NCI-H2171 treated with DMSO at 0.1 percent for 48 hours (cell line): ENCODE data around the gene TUBE1.
"Not testable (repeated sequence)": the region's sequence is repeated elsewhere in the genome, so short reads cannot be mapped to it uniquely, and the experiment has no call there.

Experiments used
- DNase-seq: peaks from one replicate; lab custom pipeline; 2025; lab: John Stamatoyannopoulos, UW

TUBE1 gene, protein sequence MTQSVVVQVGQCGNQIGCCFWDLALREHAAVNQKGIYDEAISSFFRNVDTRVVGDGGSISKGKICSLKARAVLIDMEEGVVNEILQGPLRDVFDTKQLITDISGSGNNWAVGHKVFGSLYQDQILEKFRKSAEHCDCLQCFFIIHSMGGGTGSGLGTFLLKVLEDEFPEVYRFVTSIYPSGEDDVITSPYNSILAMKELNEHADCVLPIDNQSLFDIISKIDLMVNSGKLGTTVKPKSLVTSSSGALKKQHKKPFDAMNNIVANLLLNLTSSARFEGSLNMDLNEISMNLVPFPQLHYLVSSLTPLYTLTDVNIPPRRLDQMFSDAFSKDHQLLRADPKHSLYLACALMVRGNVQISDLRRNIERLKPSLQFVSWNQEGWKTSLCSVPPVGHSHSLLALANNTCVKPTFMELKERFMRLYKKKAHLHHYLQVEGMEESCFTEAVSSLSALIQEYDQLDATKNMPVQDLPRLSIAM

GRCh38 chr6:112087136-112087911, at the start of gene TUBE1, which contains the start of gene FAM229B:
TUBE1 (minus strand) TSS chr6:112087482; CDS start chr6:112087434, 48 bp downstream.
FAM229B (plus strand) TSS chr6:112087591; CDS start chr6:112099284, 11,693 bp downstream.
- DNase-seq, result peak; percentile 98

GRCh38 chr6:112130878-112131277, 43.6 kb upstream of the TUBE1 start:
- no peak for DNase-seq

DNA sequence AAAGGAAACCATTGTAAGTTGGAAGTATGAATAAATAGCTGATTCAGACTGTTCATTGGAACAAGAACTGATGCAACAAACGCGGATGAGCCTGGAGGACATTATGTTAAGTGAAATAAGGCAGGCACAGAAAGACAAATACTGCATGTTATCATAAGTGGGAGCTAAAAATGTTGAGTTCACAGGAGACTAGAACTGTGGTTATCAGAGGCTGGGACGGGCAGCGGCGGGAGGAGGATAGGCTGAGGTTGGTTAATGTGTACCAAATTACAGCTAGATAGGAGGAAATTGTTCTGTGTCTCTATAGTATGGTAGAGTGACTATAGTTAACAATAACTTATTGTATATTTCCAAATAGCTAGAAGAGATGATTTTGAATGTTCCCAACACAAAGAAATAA, 40.9 kb upstream of the TUBE1 start:
- no peak for DNase-seq

DNA sequence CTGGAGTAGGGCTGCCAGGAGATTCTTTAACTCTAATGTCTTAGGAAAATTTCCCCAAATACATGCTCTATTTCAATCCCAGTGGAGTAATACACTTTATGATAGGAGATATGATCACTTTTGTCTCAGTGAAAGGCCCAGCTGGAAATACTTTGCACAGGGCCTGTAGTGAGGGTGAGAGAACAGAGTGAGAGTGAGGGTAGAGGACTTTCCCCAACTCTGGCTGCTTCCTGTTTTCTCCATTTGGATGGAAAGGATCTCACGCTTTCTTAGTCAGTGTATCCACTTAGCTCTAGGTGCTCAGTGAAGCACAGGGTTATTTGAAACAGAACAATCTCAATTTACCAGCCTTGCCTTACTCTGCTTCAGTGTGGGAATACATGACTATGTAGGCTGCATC, 36.7 kb upstream of the TUBE1 start:
- DNase-seq, result no peak

DNA sequence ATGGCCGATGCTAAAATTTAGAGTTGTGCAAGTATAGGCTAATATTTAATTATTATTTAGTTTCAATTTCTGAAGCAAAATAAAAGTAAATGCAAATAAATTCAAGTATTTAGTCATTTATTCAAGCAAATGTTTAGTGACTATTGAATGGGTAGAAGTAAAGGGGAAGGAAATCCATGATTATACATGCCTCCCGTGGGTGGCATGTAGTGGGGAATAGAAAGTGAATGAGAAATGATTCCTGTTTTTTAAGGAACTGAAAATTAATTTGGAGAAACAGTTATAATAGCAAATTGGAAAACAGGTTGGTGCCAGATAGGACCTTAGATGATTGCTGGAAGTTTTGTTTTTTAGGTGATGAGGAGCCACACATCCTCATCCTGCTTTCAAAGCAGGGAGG, 35.5 kb upstream of the TUBE1 start:
- no peak for DNase-seq

GRCh38 chr6:112118034-112118433, 30.8 kb upstream of the TUBE1 start:
- DNase-seq, result no peak

- DNase-seq, result no peak
Measured at GRCh38 chr6:112117554-112117953, 30.3 kb upstream of the TUBE1 start.

DNA sequence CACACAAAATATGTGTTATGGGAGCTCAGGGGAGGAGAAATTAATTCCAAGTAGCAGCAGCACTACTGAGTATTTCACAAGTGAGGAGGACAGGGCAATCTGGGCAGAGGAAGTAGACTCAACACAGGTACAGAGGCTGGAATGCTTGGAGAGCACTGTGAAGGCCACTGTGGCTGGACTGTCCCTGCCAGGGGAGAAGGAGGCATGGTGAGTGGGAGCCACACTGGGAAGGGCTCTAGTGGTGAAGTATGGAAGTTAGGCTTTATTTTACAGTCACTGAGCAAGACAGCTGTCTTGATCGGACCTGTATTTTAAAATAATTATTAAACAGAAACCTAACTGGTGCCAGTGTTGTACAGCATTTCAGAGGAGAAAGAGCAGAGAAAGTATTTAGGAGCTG, 28.9 kb upstream of the TUBE1 start:
- DNase-seq, result no peak

GRCh38 chr6:112114577-112115223, 27.4 kb upstream of the TUBE1 start:
- DNase-seq, result peak; percentile 86

DNA sequence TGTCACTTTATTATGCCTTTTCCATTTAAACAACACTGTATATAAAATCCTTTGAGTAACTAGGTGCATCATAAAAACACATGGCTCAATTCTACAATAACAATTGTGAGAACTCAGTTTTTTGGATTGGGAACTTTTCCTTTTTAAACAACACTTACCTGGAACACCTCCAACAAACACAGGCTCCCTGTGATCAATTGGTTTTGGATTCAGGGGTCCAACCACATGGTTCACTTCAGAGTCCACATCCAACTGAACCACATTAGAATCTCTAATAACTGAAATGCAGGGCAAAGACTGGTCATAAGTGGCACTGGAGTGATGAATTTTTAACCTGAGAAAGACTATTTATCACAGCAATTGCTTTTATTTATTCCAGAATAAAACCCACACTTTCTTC, 26.6 kb upstream of the TUBE1 start:
- no peak for DNase-seq

DNA sequence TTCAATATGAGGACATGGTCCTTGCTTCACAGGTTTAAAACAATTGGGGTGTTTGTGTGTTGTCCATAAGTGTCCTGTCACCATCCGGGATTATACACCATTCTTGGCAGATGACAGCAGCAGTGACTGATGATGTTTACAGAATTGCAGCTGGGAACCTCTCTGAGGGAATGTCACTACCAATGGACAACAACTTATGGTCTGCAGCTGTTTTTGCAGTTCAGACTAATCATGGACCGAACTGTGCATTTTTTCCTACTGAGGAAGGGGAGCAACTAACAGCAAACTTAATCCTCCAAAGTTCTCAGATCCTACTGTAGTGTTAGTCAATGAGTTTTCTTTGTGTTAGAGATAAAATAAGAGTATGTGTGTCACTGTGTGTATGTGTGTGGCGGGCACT, 26.1 kb upstream of the TUBE1 start:
- DNase-seq, result peak; percentile 30

DNA sequence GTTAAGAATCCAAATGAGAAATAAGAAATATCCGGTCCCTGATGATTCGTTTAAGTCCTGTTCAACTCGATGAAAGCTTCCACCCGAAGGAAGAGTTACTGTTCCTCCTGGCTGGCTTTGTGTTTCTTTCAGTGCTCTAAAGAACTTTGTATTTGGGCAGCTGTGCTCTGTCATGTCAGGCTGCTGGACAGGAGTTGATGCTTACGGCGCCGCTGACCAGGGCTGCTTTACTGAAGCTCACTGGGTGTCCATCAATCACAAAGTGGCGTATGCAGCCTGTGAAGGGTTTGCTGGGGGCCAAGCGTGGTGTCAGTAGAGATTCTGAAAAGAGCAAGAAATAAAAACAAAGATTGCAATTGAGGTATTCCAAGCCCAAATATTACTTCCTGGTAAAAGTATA, 22.0 kb upstream of the TUBE1 start:
- DNase-seq, result no peak

GRCh38 chr6:112106562-112106961, 19.3 kb upstream of the TUBE1 start:
- DNase-seq, result no peak

- DNase-seq, result not testable (repeated sequence)
Measured at GRCh38 chr6:112106026-112106425, 18.7 kb upstream of the TUBE1 start.

- DNase-seq, result no peak
Measured at GRCh38 chr6:112100561-112100960, 13.3 kb upstream of the TUBE1 start.

DNA sequence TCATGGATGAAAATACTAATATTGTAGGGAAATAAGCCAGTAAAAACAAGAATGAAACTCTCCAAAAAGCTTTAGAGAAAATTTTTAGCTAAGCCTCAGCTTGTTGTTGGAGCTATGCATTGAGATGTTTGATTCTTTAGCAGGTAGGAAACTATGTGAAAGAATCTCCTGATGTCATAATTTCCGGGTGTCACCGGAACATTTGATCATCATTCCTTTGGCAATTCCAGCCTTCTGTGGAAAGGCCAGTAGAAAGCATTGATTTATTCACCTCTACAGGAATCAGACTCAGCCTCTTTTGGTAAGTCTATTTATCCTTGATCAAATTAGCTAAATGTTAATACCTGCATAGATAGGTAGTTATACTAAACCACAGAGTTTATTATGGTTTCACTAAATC, 9.6 kb upstream of the TUBE1 start:
- no peak for DNase-seq

- DNase-seq, result no peak
Measured at GRCh38 chr6:112087916-112088315, 634 bp upstream of the TUBE1 start.

DNA sequence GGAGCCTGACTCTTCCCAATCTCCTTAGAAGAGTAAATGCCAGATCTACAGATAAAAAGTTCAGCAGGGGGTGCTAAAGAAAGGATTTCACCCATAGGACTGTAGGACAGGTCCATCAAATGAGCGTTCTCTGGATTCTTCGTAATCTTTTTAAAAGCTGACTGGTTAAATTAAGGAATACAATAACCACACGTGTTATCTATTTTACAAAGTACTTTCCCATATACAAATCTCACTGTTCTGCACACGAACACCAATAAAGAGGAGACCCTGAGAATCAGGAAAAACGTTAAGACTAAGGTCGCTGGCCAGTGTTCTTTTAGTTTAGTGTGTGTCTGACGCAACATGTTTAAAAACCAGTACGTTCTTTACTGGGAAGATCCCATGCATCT, 542 bp downstream of the TUBE1 start:
- peak; percentile 81 for DNase-seq

GRCh38 chr6:112085286-112086065, 1.8 kb downstream of the TUBE1 start:
- no peak for DNase-seq

DNA sequence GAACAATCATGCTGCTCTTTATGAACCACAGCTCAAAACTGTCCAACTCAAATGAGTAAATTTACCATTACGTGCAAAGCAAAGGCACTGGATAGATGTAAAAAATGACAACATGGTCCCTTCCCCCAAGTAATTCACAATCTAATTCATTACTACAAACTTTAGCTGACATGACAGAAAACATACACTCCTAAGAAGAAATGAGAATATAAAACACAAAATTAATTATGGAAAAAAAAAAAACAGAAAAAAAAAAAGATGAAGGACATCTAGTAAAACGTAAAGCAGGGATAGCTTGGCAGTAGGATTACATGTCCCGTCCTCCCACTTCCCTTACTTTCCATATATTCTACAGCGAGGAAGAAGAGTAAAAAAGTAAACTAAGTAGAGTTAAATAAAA, 5.7 kb downstream of the TUBE1 start:
- no peak for DNase-seq

DNA sequence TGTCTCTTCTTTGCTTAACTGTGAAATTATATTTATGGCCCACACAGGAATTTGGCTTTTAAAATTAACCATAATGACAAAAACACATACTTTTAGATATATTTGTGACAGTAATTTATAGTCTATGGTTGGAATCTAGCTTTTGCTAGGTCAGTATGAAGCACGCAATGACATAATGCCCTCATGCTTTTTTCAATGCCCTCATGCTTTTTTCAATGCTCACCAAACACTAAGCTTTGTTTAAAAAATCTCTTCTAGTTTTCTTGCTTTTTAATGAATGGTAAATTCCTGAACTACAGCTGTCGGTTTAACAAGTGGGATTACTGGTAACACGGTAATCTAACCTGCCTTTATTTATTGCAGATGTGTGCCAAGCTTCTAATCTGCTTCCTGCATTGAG, 20.7 kb downstream of the TUBE1 start:
- peak; percentile 5 for DNase-seq
